HepG2 (cell line): ENCODE measurements around the gene ZFPM1. TPM values are rescaled to one million over a fixed set of nuclear protein-coding genes. Genes with fewer than 3 reads are reported as not detected.

Experiments
- CHD2 ChIP-seq: IDR thresholded peaks from 2 replicates; pipeline ENCODE4 v1.6.1; 2011; ENCODE audit warnings: low read depth, low read length, improper control_type of control experiment
- PPARG ChIP-seq: conservative IDR thresholded peaks from 2 replicates; pipeline ENCODE4 v1.6.1; 2016; ENCODE audit warnings: missing biosample characterization, missing genetic modification reagents
- RFXANK ChIP-seq: IDR thresholded peaks from 2 replicates; pipeline ENCODE4 v1.6.1; 2016
- SP5 ChIP-seq: IDR thresholded peaks from 2 replicates; pipeline ENCODE4 v1.6.1; 2016; ENCODE audit warnings: low read depth, borderline replicate concordance
- ZBTB1 ChIP-seq: sonication (generic); formaldehyde crosslinking; IDR thresholded peaks from 2 replicates; pipeline ENCODE4 v1.4.0; 2020; ENCODE audit warnings: missing genetic modification reagents, borderline replicate concordance
- ZKSCAN1 ChIP-seq: fragments of 150-350 bp; IDR thresholded peaks from 2 replicates; pipeline ENCODE4 v1.6.1; 2014; ENCODE audit warnings: low read length
- ZNF430 ChIP-seq: sonication (generic); formaldehyde crosslinking; IDR thresholded peaks from 2 replicates; pipeline ENCODE4 v1.9.0; 2021; ENCODE audit warnings: mild to moderate bottlenecking, missing genetic modification reagents
- polyA plus RNA-seq, 8 experiments: library from polyadenylated mRNA; depleted of rRNA in 3 of 8; stranded (reverse) in 7 of 8; unstranded in 1 of 8; fragments of >200 nt; fragmentation: Illumina TruSeq in 4 of 8; extraction: Trizol in 4 of 8; gene quantifications; 2 replicates each; pipeline versions ENCODE4 v1.2.1 to v1.2.3, GENCODE V29; 2011 to 2016; ENCODE audit warnings: low read depth in 4 of 8, missing spikeins in 1 of 8, mixed read lengths in 1 of 8; ENCODE audit not compliant: insufficient read depth in 1 of 8
- total RNA-seq, 5 experiments: library from RNA; depleted of rRNA; stranded (reverse); fragments of >200 nt; fragmentation: Illumina TruSeq; extraction: Trizol; gene quantifications; 2 replicates each; pipeline ENCODE4 v1.2.3, GENCODE V29; 2016; ENCODE audit warnings: low read depth in 1 of 5
- TF ChIP-seq, protein P1 (sequence below), 2 experiments: IDR thresholded peaks; 2 replicates each; pipeline ENCODE4 v1.6.1; 2011 to 2012; ENCODE audit warnings: low read length in 2 of 2, borderline replicate concordance in 1 of 2, low read depth in 1 of 2, mild to moderate bottlenecking in 1 of 2, moderate library complexity in 1 of 2
- TF ChIP-seq, protein P2 (sequence below): fragments of 450-650 bp; IDR thresholded peaks from 2 replicates; pipeline ENCODE4 v1.6.1; 2017; ENCODE audit warnings: mild to moderate bottlenecking
- TF ChIP-seq, protein P3 (sequence below): sonication (generic); formaldehyde crosslinking; IDR thresholded peaks from 2 replicates; pipeline ENCODE4 v1.5.1; 2020; ENCODE audit warnings: missing genetic modification reagents, mild to moderate bottlenecking, borderline replicate concordance
- TF ChIP-seq, protein P4 (sequence below): sonication (generic); formaldehyde crosslinking; IDR thresholded peaks from 2 replicates; pipeline ENCODE4 v1.5.0; 2020; ENCODE audit warnings: missing genetic modification reagents
- TF ChIP-seq, protein P5 (sequence below): sonication (generic); formaldehyde crosslinking; conservative IDR thresholded peaks from 2 replicates; pipeline ENCODE4 v1.4.0; 2020; ENCODE audit warnings: missing genetic modification reagents
- TF ChIP-seq, protein P6 (sequence below): sonication (generic); formaldehyde crosslinking; conservative IDR thresholded peaks from 2 replicates; pipeline ENCODE4 v1.5.0; 2020; ENCODE audit warnings: missing genetic modification reagents

The ZFPM1 gene
- total and polyA plus RNA-seq, 2 of the 13 experiments (the other 11 are each of a cell fraction or from before 2014, with no cell fraction given), result 1.3 to 3.8 TPM

DNA sequence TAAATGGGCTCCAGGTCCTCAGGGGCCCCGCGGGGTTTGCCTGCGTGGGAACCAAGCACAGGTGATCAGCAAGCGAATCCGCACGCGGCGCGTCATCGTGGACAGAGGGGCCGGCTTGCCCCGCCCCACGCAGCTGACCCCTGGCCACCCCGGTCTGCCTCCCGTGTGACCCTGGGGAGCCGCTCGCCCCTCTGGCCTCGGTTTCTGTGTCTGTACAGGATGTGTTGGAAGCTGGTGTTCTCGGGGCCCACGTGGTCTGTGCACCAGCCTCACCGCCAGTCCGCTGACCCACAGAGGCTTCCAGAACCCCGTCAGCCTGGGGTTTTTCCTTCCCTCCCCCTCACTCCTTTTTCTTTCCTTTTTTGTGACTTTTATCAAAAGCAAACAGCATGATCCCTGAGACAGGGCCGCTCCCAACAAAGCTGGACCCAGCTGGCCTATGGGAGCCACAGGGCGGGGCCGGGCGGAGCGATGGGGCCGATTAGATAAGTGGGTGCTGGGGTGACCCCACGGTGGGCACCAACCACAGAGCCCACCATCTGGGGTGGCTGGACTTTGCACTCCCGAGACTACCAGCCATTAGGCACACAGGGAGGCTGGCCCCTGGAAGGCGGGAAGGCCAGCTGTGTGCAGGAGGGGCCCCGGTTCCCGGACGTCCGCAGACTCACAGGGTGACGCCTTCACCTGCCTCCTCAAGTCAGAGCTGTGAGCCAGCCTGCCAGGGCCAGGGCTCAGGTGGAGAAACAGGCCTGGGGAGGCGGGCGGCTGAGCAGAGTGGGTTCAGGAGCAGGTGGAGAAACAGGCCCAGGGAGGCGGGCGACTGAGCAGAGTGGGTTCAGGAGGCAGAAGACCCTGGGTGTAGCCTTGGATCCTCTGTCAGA is 56.0 kb downstream of the ZFPM1 start (continued):
- TF ChIP-seq, protein P1, sequence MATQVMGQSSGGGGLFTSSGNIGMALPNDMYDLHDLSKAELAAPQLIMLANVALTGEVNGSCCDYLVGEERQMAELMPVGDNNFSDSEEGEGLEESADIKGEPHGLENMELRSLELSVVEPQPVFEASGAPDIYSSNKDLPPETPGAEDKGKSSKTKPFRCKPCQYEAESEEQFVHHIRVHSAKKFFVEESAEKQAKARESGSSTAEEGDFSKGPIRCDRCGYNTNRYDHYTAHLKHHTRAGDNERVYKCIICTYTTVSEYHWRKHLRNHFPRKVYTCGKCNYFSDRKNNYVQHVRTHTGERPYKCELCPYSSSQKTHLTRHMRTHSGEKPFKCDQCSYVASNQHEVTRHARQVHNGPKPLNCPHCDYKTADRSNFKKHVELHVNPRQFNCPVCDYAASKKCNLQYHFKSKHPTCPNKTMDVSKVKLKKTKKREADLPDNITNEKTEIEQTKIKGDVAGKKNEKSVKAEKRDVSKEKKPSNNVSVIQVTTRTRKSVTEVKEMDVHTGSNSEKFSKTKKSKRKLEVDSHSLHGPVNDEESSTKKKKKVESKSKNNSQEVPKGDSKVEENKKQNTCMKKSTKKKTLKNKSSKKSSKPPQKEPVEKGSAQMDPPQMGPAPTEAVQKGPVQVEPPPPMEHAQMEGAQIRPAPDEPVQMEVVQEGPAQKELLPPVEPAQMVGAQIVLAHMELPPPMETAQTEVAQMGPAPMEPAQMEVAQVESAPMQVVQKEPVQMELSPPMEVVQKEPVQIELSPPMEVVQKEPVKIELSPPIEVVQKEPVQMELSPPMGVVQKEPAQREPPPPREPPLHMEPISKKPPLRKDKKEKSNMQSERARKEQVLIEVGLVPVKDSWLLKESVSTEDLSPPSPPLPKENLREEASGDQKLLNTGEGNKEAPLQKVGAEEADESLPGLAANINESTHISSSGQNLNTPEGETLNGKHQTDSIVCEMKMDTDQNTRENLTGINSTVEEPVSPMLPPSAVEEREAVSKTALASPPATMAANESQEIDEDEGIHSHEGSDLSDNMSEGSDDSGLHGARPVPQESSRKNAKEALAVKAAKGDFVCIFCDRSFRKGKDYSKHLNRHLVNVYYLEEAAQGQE (IDR thresholded peaks at IDR 0.05; ENCODE audit: borderline replicate concordance in 1 of 2, low read depth in 1 of 2, low read length in 2 of 2), result peak in 1 of 2 experiments; percentile 22; a peak in 1 of 4 replicates
- TF ChIP-seq, protein P2, sequence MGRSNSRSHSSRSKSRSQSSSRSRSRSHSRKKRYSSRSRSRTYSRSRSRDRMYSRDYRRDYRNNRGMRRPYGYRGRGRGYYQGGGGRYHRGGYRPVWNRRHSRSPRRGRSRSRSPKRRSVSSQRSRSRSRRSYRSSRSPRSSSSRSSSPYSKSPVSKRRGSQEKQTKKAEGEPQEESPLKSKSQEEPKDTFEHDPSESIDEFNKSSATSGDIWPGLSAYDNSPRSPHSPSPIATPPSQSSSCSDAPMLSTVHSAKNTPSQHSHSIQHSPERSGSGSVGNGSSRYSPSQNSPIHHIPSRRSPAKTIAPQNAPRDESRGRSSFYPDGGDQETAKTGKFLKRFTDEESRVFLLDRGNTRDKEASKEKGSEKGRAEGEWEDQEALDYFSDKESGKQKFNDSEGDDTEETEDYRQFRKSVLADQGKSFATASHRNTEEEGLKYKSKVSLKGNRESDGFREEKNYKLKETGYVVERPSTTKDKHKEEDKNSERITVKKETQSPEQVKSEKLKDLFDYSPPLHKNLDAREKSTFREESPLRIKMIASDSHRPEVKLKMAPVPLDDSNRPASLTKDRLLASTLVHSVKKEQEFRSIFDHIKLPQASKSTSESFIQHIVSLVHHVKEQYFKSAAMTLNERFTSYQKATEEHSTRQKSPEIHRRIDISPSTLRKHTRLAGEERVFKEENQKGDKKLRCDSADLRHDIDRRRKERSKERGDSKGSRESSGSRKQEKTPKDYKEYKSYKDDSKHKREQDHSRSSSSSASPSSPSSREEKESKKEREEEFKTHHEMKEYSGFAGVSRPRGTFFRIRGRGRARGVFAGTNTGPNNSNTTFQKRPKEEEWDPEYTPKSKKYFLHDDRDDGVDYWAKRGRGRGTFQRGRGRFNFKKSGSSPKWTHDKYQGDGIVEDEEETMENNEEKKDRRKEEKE, result no peak
- TF ChIP-seq, protein P3, sequence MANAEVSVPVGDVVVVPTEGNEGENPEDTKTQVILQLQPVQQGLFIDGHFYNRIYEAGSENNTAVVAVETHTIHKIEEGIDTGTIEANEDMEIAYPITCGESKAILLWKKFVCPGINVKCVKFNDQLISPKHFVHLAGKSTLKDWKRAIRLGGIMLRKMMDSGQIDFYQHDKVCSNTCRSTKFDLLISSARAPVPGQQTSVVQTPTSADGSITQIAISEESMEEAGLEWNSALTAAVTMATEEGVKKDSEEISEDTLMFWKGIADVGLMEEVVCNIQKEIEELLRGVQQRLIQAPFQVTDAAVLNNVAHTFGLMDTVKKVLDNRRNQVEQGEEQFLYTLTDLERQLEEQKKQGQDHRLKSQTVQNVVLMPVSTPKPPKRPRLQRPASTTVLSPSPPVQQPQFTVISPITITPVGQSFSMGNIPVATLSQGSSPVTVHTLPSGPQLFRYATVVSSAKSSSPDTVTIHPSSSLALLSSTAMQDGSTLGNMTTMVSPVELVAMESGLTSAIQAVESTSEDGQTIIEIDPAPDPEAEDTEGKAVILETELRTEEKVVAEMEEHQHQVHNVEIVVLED (CRISPR knock-in tag), result no peak; the same call in 1 of the 2 replicates
- TF ChIP-seq, protein P4, sequence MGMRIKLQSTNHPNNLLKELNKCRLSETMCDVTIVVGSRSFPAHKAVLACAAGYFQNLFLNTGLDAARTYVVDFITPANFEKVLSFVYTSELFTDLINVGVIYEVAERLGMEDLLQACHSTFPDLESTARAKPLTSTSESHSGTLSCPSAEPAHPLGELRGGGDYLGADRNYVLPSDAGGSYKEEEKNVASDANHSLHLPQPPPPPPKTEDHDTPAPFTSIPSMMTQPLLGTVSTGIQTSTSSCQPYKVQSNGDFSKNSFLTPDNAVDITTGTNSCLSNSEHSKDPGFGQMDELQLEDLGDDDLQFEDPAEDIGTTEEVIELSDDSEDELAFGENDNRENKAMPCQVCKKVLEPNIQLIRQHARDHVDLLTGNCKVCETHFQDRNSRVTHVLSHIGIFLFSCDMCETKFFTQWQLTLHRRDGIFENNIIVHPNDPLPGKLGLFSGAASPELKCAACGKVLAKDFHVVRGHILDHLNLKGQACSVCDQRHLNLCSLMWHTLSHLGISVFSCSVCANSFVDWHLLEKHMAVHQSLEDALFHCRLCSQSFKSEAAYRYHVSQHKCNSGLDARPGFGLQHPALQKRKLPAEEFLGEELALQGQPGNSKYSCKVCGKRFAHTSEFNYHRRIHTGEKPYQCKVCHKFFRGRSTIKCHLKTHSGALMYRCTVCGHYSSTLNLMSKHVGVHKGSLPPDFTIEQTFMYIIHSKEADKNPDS (CRISPR knock-in tag), result 0 out of 2 replicates have a peak, but pooled peaks have one; percentile 66
- peak; percentile 93; the same call in 1 of the 2 replicates for TF ChIP-seq ZNF430 (CRISPR knock-in tag)
- no peak for TF ChIP-seq ZKSCAN1
- TF ChIP-seq, protein P5, sequence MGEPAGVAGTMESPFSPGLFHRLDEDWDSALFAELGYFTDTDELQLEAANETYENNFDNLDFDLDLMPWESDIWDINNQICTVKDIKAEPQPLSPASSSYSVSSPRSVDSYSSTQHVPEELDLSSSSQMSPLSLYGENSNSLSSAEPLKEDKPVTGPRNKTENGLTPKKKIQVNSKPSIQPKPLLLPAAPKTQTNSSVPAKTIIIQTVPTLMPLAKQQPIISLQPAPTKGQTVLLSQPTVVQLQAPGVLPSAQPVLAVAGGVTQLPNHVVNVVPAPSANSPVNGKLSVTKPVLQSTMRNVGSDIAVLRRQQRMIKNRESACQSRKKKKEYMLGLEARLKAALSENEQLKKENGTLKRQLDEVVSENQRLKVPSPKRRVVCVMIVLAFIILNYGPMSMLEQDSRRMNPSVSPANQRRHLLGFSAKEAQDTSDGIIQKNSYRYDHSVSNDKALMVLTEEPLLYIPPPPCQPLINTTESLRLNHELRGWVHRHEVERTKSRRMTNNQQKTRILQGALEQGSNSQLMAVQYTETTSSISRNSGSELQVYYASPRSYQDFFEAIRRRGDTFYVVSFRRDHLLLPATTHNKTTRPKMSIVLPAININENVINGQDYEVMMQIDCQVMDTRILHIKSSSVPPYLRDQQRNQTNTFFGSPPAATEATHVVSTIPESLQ (CRISPR knock-in tag), result 0 out of 2 replicates have a peak, but pooled peaks have one; percentile 64
- no peak for TF ChIP-seq RFXANK (CRISPR knock-in tag)
- TF ChIP-seq CHD2, result no peak
- no peak for TF ChIP-seq ZBTB1 (CRISPR knock-in tag)
- peak; percentile 93 for TF ChIP-seq SP5 (CRISPR knock-in tag)
- TF ChIP-seq, protein P6, sequence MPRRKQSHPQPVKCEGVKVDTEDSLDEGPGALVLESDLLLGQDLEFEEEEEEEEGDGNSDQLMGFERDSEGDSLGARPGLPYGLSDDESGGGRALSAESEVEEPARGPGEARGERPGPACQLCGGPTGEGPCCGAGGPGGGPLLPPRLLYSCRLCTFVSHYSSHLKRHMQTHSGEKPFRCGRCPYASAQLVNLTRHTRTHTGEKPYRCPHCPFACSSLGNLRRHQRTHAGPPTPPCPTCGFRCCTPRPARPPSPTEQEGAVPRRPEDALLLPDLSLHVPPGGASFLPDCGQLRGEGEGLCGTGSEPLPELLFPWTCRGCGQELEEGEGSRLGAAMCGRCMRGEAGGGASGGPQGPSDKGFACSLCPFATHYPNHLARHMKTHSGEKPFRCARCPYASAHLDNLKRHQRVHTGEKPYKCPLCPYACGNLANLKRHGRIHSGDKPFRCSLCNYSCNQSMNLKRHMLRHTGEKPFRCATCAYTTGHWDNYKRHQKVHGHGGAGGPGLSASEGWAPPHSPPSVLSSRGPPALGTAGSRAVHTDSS (CRISPR knock-in tag), result no peak
- TF ChIP-seq PPARG, result peak; percentile 20; the same call in 1 of the 2 replicates
